GM12872 (cell line): ENCODE measurements around the gene BLID.

Experiments used
- CTCF ChIP-seq: IDR thresholded peaks from 3 replicates; pipeline ENCODE4 v1.5.1; 2011; ENCODE audit warnings: low read depth, mild to moderate bottlenecking, low read length, moderate library complexity; ENCODE audit not compliant: insufficient read depth

Gene BLID

DNA sequence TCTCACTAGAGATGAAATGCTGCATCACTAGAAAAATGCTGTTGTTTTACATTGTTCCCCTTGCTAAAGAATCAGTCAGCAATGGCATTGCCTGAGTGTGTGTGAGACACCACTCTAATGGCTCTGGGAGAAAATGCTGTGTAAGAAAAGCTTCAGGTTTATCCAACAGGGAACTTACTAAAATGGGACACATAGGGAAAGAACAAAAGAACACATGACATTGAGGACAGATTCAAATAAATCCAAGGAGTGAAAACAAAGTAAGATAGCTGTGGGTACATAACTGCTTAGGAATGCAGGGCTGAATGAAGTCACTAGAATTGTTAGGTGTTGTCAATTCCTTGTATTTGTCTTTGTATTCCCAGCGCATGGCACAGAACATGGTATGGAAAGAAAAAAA is 24.2 kb downstream of the BLID start:
- no peak for TF ChIP-seq CTCF

- no peak for TF ChIP-seq CTCF
These were observed 26.9 kb downstream of the BLID start for GRCh38 chr11:122089111-122089510.

DNA sequence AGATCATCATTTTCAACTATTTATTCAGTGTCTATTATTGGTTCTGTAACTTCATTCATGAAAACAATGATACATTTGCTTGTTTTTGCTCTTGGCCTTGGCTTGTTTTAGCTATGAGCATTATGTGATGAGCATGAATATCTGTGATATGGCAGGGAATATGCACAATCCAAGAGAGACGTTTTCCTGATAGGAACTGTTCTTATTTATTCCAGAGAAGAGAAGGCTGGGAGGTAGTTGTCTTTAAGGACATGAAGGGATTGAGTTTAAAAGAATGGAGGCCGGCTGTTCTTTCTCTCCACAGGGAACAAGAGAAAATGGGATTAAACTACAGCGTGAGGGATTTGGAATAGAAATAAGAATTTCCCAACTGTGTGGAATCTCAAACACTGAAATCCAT is 30.3 kb downstream of the BLID start:
- no peak for TF ChIP-seq CTCF

DNA sequence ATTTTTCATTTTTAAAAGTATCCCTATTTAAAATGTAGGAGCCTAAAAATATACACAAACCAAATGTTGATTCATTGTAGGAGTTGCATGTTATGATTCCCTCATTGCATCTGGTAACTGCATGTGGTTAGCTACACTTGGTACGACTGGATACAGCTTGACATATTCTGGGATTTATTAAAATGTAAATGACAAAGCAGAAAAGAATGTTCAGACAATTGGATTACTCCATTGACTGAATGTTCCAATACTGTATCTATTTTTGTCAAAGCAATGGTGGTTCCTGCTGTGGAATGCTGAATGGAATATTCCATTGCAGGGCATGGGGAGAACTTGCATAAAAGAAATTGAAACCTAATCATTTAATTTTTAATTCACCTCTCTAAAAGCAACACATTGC is 30.8 kb downstream of the BLID start:
- TF ChIP-seq CTCF, result no peak

GRCh38 chr11:122082205-122082604 is 33.8 kb downstream of the BLID start:
- no peak for TF ChIP-seq CTCF

DNA sequence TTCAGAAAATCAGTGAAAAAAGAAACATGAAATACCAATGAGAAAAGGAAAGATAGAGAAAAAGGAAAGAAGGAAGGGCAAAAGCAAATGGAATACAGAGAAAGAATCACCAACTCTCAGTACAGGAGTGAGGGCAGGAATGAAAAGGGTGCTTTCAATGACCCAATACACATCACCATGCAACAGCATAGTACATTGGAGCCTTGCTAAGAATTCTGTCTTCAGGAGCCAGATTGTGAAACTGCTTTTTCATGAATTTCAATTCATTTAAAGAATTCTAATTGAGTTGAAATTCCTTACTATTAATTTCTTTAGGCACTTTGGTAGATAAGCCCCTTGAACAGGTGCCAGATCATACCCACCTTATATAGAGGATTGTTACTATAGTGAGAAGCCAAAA is 34.9 kb downstream of the BLID start:
- no peak for TF ChIP-seq CTCF

DNA sequence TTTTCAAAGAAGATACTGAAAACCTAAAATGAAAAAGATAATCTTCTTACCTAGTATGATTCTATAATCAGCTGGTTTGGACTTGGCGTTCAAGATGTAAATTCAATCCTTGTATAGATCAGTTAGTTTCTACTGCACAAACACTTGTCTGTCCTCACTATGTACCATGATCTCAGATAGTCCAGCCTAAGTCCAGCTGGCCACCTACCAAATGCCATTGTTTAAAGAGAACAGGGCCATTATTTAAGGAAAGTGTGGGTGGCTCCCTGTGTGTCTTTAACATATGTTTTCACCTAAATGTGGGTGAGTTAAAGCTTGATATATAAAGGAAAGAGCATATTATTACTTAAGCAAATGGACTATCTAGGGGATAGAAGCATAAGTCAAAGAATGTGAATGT is 38.6 kb downstream of the BLID start:
- TF ChIP-seq CTCF, result no peak
